GM12801 (cell line): ENCODE data around the gene GPR18.

Source experiments
- CTCF ChIP-seq: IDR thresholded peaks from one replicate; pipeline ENCODE4 v1.5.1; 2011; ENCODE audit warnings: control low read depth; ENCODE audit not compliant: insufficient read length; ENCODE audit errors: extremely low read depth

The GPR18 gene

GRCh38 chr13:99289674-99290337 is 31.6 kb upstream of the GPR18 start:
- TF ChIP-seq CTCF = no peak

GRCh38 chr13:99289271-99289670 is 31.1 kb upstream of the GPR18 start:
- no peak for TF ChIP-seq CTCF

- no peak for TF ChIP-seq CTCF
Observed at GRCh38 chr13:99288089-99288488, 29.9 kb upstream of the GPR18 start.

- no peak for TF ChIP-seq CTCF
Observed at GRCh38 chr13:99287551-99287950, 29.4 kb upstream of the GPR18 start.

- TF ChIP-seq CTCF = no peak
Observed at GRCh38 chr13:99285432-99286182, 27.4 kb upstream of the GPR18 start.

GRCh38 chr13:99282264-99283231 is 24.4 kb upstream of the GPR18 start:
- TF ChIP-seq CTCF = no peak

GRCh38 chr13:99281811-99282263 is 23.7 kb upstream of the GPR18 start:
- no peak for TF ChIP-seq CTCF
